PC-3 (cell line): ENCODE results near the gene G6PC3. TPM values are rescaled to one million over a fixed set of nuclear protein-coding genes. Genes with fewer than 3 reads are reported as not detected.

ENCODE experiments used
- ATAC-seq: fragments of 200-7000 bp; cut with Tn5 transposase; 2 replicates; pipeline ENCODE4 v1.9.1; 2020; ENCODE audit warnings: mild to moderate bottlenecking, moderate library complexity
- BruUV-seq: library from RNA; stranded (reverse); fragments of 400-500 nt; replicated peaks from 2 replicates; lab custom pipeline; 2021; lab: Mats Ljungman, UMichigan
- CTCF ChIA-PET: fragments of 300-600 bp; sonication (Branson Sonifier 250); formaldehyde crosslinking; loops from one replicate; lab custom pipeline; 2022; ENCODE audit warnings: antibody characterized with exemption; lab: Charles Lee
- POLR2A ChIA-PET: fragments of 300-600 bp; sonication (Branson Sonifier 250); formaldehyde crosslinking; loops from one replicate; lab custom pipeline; 2022; ENCODE audit warnings: antibody characterized with exemption; ENCODE audit not compliant: unreplicated experiment; lab: Charles Lee
- DNase-seq: peaks from one replicate; pipeline ENCODE4 v3.0.0-alpha.2; 2015
- H2AFZ ChIP-seq: fragments of 300-600 bp; sonication (generic); 2 replicates; pipeline ENCODE4 v1.6.0; 2016; ENCODE audit warnings: antibody characterized with exemption, low read length
- H3F3A ChIP-seq: fragments of 300-600 bp; sonication (generic); one replicate; pipeline ENCODE4 v1.6.0; 2017; ENCODE audit warnings: antibody characterized with exemption, low read length, control low read depth, mild to moderate bottlenecking; ENCODE audit not compliant: unreplicated experiment
- H3K27ac ChIP-seq: fragments of 300-600 bp; sonication (generic); 2 replicates; pipeline ENCODE4 v1.5.1; 2016; ENCODE audit warnings: mild to moderate bottlenecking, low read length
- H3K27me3 ChIP-seq: fragments of 300-600 bp; sonication (generic); 2 replicates; pipeline ENCODE4 v1.6.1; 2016; ENCODE audit warnings: low read length, mixed read lengths
- H3K36me3 ChIP-seq: fragments of 300-600 bp; sonication (generic); 2 replicates; pipeline ENCODE4 v1.6.1; 2016; ENCODE audit warnings: low read depth, mixed run types, low read length, mixed read lengths
- H3K4me1 ChIP-seq: fragments of 300-600 bp; sonication (generic); 2 replicates; pipeline ENCODE4 v1.5.1; 2016; ENCODE audit warnings: low read length; ENCODE audit not compliant: insufficient read depth
- H3K4me2 ChIP-seq: fragments of 300-600 bp; sonication (generic); 2 replicates; pipeline ENCODE4 v1.6.0; 2016; ENCODE audit warnings: low read length
- H3K4me3 ChIP-seq: fragments of 300-600 bp; sonication (generic); 2 replicates; pipeline ENCODE4 v1.5.1; 2016; ENCODE audit warnings: mild to moderate bottlenecking, low read length, mixed read lengths
- H3K79me2 ChIP-seq: fragments of 300-600 bp; sonication (generic); 2 replicates; pipeline ENCODE4 v1.6.1; 2017; ENCODE audit warnings: low read length, mixed read lengths
- H3K9ac ChIP-seq: fragments of 300-600 bp; sonication (generic); 2 replicates; pipeline ENCODE4 v1.6.0; 2016; ENCODE audit warnings: mild to moderate bottlenecking, low read length
- H3K9me2 ChIP-seq: fragments of 300-600 bp; sonication (generic); replicated peaks from 2 replicates; pipeline ENCODE4 v1.6.1; 2016; ENCODE audit warnings: mixed run types, low read length, mixed read lengths
- H3K9me3 ChIP-seq: fragments of 300-600 bp; sonication (generic); 2 replicates; pipeline ENCODE4 v1.6.1; 2016; ENCODE audit warnings: low read length, mixed read lengths
- H4K20me1 ChIP-seq: fragments of 300-600 bp; sonication (generic); 2 replicates; pipeline ENCODE4 v1.6.1; 2016; ENCODE audit warnings: low read length, mixed read lengths
- CTCF ChIP-seq: fragments of 300-600 bp; sonication (generic); conservative IDR thresholded peaks from 2 replicates; pipeline ENCODE4 v1.5.1; 2017; ENCODE audit warnings: antibody characterized with exemption, low read depth, mild to moderate bottlenecking, low read length
- EZH2 ChIP-seq: fragments of 300-600 bp; sonication (generic); IDR thresholded peaks from one replicate; pipeline ENCODE4 v1.6.1; 2017; ENCODE audit warnings: antibody characterized with exemption, mild to moderate bottlenecking, low read length; ENCODE audit not compliant: unreplicated experiment
- EZH2phosphoT487 ChIP-seq: fragments of 300-600 bp; sonication (generic); IDR thresholded peaks from 2 replicates; pipeline ENCODE4 v1.6.1; 2018; ENCODE audit warnings: mild to moderate bottlenecking, antibody characterized with exemption, low read length, borderline replicate concordance
- intact Hi-C: fragments of 100-400 bp; cut with micrococcal nuclease; formaldehyde crosslinking; loops from 2 replicates; pipeline ENCODE4 v1.9.0; 2023
- total RNA-seq: library from RNA; depleted of rRNA; stranded (reverse); fragments of >200 nt; gene quantifications from 2 replicates; pipeline ENCODE4 v1.2.3, GENCODE V29; 2014

G6PC3 gene
- total RNA-seq, 1 experiment from 2014 or later, result 69.5 TPM

GRCh38 chr17:44110011-44110686, 39.6 kb downstream of the G6PC3 start:
- Histone ChIP-seq H4K20me1 (no peaks in the 10 kb centered on the region), H3F3A (no peaks in the 10 kb centered on the region), H3K9ac (no peak overlapping the region; the same call in 1 of the 2 replicates), H3K9me3 (no peaks in the 10 kb centered on the region), H3K4me2 (peak overlapping the region; percentile 86), H3K4me1 (peaks cover 20% of the 10 kb centered on the region), H2AFZ (no peak overlapping the region), H3K36me3 (no peaks in the 10 kb centered on the region), H3K79me2 (no peaks in the 10 kb centered on the region), H3K9me2 (no peaks in the 10 kb centered on the region), H3K27me3 (no peaks in the 10 kb centered on the region), H3K4me3 (peak overlapping the region; percentile 58), H3K27ac (no peak overlapping the region)
- no peak for TF ChIP-seq CTCF
- no peak for TF ChIP-seq EZH2phosphoT487
- no peak for TF ChIP-seq EZH2
- ChIA-PET POLR2A (no interaction called here), CTCF (interaction anchor here (1.1 kb wide), 1 partner anchor 14 kb away, joined by 8 read pairs; the partner anchor contains the start of gene HDAC5)
- no TSS peak for BruUV-seq
- no peak for ATAC-seq
- no peak for DNase-seq
- intact Hi-C loops, result no loop called here

DNA sequence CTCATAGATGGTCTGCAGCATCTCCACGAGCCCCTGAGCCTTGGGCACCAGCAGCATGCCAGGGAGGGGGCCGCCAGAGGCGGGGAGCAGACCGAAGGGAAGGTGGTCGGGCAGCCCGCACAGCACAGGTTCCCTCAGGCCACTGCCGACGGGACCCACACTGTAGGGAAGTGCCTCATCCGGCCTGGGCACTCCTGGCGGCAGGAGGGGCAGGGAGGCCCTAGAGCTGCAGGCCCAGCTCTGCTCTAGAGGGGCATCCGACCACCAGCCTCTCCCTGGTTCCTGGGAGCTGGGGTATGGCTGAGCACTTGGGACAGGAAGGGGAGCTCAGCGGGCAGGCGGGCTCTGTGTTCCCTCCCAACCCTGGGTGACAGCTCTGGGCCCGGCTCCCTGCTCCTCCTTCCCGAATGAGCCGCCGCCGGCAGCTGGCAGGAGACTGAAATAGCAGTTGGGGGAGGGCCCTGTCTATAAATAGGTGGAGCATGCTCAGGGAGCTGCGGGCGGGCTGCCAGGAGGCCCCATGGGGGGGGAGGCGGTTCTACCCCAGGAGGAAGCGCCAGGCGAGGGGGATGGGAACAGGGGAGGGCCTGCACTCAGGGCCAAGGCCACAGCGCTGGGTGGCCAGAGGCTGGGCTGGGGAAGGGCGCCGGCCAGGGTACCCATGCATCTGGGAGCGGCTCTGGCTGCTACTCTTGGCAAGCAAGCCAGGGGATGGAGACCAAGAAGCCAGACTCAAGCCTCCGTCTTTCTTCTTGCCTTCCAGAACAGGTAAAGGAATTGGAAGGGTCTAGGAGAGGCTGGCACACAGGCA, 40.5 kb downstream of the G6PC3 start:
- ChIA-PET CTCF (interaction anchor here (0.7 to 1.2 kb wide), 4 partner anchors 11 to 57 kb away, joined by 3 to 8 read pairs (median 8); partner anchors contain the start of gene HDAC5), POLR2A (interaction anchor here (0.5 to 1.0 kb wide), 4 partner anchors 13 to 67 kb away, joined by 3 to 5 read pairs (median 3); no protein-coding TSS in a partner anchor)
- H3K9me2 ChIP-seq, result no peaks in the 10 kb centered on the region
- H3K27me3 ChIP-seq, result no peaks in the 10 kb centered on the region
- no peaks in the 10 kb centered on the region for H3K9me3 ChIP-seq
- BruUV-seq, result no TSS peak
- intact Hi-C loops, result no loop called here
- H3F3A ChIP-seq, result no peaks in the 10 kb centered on the region
- peak; percentile 93 for ATAC-seq
- H3K4me1 ChIP-seq, result peaks cover 20% of the 10 kb centered on the region
- no peaks in the 10 kb centered on the region for H3K79me2 ChIP-seq
- H2AFZ ChIP-seq, result peak overlapping the region; percentile 30
- no peaks in the 10 kb centered on the region for H4K20me1 ChIP-seq
- H3K4me2 ChIP-seq, result peak overlapping the region; percentile 86
- TF ChIP-seq EZH2, result no peak
- TF ChIP-seq CTCF, result no peak
- no peak for TF ChIP-seq EZH2phosphoT487
- peak overlapping the region; percentile 36; the same call in 1 of the 2 replicates for H3K9ac ChIP-seq
- H3K27ac ChIP-seq, result 0 out of 2 replicates have a peak overlapping the region, but pooled peaks have one; percentile 4
- no peaks in the 10 kb centered on the region for H3K36me3 ChIP-seq
- peak overlapping the region; percentile 58 for H3K4me3 ChIP-seq
- DNase-seq, result peak; percentile 88
